ENCODE measurements around the gene LARGE1.
"Not testable (repeated sequence)": the region's sequence is repeated elsewhere in the genome, so short reads cannot be mapped to it uniquely, and the experiment has no call there.

Gene LARGE1

DNA sequence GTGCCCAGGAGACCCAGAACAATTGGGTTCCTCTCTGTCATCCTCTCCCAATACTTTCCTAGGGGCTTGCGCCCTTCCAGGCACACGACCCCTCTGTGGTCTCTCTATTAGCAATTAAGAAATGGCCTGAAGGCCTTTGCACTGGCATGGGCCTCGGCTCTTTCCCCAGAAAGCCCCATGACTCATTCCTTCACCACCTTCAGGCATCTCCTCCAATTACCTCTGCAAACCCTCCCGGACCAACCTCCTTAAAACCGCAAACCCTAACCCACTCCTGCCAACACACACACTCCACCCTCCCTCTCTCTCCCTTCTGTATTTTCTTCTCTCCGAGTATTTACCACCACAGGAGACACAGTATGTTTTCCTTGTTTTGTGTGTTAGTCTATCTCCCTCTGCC lies 36.7 kb downstream of the LARGE1 start:
- DNase-seq, result no peak

DNA sequence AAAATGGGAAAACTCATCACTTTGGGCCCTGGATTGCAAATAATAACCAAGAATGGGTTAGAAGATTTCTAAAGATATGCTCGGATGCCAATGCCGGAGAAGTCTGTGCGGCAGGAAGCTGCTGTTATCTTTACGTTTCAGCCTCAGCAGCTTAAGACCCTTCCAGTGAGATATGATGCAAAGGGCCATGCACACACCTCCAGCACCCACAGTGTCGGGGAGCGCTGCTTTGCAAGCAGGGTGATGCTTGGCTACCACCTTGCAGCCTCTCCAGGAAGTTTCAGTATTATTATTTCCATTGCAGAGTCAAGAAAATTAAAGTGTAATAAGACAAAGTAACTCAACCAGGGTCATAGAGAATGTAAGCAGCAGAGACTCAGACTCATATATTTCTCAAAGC lies 37.3 kb downstream of the LARGE1 start:
- no peak for DNase-seq

DNA sequence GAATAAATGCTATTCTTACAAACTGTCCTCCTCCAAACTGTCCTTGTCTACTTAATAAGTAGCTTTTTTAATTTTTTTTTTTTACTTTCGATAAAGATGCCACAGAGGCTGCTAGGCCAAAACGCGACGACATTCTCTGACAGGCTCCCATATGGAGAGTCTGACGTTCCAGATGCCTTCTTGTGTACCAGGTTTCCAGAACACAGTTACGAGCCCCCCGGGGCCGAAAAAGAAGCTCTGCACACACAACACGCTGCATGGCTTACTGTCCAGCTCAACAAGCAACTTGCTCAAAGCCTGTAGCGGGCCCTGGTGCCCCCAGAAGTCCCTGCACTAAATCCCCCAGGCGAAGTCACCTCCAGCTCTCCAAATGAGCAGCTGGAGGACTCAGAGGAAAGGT lies 39.3 kb downstream of the LARGE1 start:
- DNase-seq, result no peak

DNA sequence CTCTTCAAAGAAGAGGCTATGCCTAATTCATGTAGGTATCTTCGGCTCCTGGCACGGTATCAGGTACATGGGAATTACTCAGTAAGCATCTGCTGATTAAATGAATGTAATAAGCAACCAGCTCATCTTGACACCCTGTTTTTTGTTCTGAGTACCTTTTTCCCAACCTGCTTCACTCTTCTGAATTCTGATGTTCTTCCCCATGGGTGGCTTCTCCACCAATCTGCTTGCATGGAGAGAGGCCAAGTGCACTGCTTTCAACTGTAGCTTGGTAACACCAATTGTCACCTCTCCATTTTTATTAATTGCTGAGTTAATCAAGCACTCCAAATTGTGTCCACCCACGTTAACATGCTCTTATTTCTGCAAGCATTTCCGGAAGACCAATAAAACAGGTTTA lies 40.5 kb downstream of the LARGE1 start:
- no peak for DNase-seq

DNA sequence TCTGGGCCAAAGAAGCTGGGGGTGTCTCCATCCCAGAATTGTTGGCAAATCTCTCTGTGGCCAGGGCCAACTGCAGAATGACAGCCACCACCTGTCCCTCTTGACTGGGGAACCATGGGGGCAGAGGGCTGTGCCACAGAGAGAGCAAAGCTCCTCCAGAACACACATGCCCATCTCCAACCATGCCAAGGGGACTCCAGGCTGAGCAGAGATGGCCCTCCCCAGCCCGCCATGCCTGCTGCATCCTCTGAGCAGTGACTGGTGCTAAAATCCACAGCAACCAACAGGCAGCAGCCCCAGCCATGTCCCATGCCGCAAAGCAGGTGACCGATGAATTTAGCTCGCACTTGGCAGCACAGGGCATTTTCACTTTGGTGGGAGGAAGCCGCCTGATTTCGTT lies 45.0 kb downstream of the LARGE1 start:
- DNase-seq, result no peak

DNA sequence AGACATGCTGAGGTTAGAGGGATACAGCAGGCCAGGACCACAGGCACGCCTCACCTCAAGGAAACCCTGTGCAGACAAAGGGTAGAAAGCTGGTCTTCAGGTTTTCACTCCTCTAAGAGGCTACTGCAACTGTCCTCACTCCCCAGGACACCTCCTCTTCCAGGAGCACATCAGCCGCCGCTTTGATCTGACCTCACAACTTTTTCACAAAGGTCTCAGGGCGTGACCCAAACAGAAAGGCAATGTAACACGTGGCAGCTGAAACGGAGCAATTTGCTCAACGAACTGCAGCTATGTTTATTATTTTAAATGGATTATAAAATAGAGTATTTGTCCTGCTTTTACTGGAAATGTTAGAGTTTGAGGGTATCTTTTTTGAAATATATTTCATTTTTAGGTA lies 46.1 kb downstream of the LARGE1 start:
- no peak for DNase-seq

DNA sequence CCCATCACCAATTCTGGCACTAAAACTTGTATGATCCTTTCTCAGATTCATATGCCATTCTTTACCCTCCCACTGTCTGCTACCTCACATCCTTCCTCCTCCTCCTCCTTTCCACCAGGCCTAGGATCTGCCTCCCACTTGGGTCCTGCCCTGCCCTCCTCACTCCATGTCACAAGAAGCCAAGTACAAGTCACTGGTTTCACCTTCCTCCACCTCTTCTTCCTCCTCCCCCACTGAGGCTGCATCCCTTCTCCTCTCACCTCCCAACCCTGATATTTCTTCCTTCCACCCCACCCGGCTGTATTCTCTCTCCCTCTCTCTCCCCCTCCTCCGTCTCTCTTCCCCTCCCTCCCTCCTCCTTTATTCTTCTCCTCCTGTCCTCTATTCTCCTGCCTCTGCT lies 46.6 kb downstream of the LARGE1 start:
- no peak for DNase-seq

DNA sequence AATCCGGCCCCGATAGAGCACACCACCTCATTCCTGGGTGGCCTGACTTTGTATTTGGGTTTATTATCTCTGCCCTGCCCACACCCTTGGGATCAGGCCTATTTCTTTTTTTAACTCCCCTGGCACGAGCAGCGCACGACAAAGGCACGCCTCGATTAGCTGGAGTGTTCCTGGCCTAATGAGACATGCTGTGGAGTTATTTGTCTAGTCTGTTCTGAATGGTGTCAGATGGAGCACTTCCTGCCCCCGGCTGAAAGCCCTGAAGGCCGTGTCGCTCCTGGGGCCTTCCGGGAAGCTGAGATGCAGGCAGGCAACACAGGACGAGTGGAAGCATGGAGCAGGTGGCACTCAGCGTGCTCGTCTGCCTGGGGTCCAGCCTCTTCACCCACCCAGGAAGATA lies 47.1 kb downstream of the LARGE1 start:
- DNase-seq, result no peak

DNA sequence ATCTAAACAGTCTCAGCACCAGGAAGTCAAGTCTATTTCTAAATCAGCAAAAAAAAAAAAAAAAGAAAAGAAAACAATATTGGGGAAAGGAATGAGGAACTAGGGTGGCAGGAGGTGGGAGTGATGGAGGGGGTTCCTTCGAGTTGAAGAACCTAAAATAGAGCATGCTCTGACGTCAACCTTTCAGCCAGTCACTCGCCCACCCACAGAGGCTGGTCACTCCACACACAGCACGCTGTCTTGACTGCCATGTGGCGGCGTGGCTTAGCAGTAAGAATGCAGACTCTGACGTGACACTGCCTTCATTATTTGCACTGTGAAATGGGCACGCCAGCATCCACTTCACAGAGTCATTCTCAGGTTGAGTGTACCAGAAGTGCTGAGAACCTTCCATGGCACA lies 48.3 kb downstream of the LARGE1 start:
- no peak for DNase-seq

DNA sequence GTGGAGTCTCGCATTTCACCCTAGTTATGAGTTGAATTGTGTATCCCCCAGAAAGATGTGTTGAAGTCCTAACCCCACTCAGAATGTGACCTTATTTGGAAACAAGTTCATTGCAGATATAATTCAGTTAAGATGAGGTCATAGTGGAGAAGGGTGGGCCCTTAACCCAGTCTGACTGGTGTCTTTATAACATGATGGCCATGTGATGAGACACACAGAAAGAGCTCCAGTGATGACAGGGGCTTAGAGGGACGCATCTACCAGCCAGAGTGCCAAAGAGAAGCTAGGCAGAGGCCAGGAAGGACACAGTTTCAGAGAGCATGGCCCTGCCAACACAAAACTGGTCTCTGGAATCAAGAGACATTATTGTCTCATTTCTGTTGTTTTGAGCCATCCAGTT lies 50.3 kb downstream of the LARGE1 start:
- no peak for DNase-seq

DNA sequence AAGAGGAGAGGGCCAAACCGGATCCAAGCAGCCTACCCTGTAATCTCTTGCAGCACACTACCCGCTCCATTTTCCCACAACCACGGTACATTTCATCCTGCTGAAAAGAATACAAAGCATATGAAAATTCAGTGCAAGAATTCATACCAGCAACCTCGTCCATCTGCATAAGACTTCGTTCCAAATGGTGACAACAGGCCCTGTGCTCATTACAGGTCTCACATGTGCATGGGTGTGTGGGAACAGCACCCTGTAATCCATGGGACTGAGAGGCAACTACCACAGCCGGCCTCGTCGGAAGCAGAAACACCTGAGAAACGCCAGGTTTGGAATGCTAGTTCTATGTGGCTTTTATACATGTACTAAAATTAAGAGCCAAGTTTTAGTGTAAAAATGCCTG lies 52.3 kb downstream of the LARGE1 start:
- DNase-seq, result no peak

DNA sequence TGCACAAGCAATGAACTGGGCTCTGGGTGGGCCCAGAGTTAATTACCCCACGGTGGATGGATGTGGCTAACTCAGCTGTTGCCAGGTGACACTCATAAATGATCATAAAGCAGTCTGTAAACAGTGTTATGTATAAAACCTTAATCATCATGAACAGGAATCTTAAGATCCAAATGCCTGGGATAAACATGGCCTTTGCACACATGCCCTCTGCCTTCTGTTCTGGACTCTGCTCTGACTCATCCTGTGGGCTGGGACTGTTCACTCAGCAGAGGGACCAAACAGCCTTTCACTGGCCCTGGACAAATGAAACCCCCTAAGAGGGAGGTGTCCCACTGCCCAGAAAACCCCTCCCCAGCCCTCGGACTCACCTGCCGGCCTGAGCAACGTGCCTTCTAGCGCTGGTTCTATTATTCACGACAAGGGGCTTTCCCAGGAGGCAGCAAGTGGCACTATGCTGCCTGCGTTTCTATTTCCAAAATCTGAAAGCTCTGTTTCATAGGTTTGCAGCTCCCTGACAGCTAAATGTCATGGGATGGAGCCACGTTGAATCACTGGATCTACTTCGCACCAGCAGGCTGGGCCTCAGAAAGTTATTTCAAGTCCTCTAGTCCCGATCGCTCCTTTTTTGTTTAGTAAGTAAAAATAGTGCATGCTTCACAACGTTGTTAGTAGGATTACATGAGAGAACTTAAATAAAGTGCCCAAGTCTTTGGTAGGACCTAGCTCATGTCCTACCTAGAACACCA lies 53.0 kb downstream of the LARGE1 start:
- DNase-seq, result no peak

DNA sequence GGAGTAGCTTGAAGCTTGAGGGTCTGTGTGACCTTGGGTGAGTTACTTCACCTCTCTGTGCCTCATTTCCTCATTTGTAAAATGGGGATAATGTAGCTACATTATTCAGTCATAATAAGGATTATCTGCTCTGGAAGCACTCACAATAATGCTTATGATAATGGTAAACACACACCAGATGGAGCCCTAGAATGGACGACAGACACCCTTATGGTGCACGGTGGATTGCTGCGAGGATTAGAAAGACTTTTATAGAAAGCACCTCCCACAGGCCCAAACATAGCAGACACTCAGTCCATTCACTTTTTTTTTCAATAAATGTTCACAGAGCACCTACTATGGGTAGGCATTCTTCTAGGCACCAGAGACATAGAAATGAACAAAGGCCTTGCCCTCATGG lies 53.8 kb downstream of the LARGE1 start:
- DNase-seq, result no peak

DNA sequence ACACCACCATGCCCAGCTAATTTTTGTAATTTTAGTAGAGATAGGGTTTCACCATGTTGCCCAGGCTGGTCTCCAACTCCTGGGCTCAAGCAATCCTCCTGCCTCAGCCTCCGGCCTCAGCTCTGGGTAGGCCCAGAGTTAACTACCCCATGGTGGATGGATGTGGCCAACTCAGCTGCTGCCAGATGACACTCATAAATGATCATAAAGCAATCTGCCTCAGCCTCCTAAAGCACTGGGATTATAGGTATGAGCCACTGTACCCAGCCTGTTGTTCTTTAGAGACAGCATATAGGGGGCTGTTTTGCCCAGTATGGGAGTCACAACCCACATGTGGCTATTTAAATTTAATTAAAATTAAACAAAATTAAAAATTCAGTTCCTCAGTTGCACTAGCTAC lies 54.3 kb downstream of the LARGE1 start:
- DNase-seq, result no peak

DNA sequence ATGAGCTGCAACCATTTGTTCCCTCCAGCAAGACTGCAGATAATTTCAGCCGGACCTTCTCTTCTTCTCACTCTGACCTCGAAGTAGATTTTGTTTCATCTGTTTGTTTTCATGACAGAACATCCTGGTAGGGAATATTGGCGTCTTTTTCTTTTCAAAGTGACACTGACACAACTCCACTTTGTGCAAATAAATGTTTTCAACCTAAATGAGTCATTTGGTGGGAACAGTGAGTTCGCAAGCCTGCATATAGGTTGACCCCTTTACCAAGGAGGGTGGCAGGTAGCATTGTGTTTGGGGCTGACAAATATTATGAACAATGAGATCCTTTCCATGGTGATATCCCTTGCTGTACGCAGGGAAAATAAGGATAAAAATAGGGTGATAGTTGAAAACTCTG lies 55.0 kb downstream of the LARGE1 start:
- DNase-seq, result no peak

DNA sequence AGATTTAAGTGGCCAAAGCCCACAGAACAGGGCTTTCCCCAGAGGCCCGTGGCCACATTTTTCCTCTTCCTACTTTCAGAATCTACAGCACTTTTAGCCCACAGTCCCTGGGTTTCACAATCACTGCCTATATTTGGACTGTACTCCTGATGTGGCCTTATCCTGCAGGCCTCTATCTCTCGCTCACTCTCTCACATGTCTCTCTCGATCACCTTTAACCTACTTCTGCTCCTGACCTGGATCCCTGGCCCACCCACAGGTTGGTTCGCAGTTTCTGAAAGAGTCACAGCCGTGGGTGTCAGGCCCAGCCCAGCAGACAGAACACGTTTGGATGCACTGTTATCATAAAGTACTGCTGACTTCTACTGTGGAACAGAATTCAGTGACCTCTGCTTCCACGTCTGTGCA lies 55.5 kb downstream of the LARGE1 start:
- DNase-seq, result no peak

DNA sequence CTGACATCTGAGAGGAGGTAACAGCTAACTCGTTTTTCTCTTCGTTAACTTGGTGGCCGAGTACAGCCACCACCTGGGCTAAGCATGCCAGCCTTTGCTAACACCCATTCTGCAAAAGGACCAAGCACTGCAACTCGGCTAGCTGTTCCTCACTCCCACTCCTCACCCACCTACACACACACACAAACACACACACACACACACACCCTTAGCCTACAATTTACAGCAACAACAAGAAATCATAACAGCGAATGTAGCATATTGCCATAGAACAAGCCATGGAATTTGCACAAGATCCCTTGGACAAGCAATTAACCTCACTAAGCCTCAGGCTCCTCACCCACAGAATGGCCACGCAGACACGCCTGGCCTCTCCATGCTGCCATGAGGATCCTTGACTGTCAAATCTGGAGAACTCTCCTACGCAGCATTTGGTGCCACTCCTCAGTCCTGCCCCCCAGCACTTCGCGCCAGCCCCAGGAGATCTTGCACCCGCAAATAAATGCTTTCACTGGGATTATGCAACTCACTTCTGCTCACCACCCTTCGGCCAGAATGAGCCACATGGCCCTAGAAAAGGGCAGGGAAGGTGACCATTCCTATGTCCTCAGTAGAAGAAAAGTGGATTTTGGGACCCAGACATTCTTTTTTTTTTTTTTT lies 58.9 kb downstream of the LARGE1 start:
- no peak for DNase-seq

DNA sequence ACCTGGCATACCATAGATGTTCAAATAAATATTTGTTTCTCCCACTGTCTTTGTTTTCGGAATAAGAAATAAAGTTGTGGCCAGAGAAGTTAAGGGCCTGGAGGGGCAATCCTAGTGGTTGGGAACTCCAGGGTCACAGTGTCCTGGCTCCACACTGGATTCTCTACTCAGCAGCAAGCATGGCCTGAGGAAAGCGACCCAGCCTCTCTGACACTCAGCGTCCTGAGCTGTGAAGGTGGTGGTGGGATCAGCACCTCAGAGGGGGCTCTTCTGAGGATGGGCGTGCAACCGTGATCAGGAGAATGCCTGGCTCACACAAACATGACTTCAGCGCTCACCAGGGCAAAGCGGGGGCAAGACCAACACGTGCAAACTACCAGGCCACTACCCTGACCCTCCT lies 59.9 kb downstream of the LARGE1 start:
- no peak for DNase-seq

DNA sequence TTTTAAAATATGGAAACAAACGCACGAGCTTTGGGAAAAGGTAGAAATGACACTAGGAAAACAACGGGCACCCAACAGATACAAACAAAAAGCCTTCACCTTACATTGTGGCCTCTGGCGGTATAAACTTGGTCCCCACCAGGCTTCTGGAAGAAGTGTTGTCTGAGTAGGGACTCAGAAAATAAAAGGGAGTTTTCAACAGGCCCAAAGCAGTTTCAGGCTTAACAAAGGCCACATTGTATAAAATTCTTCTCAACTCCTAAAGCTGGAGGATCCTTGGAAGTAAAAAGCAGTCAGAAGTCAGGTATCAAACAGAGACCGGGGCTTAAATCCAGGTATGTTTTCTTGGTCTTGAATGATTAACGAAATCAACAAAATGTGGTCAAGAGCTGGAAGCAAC lies 61.0 kb downstream of the LARGE1 start:
- DNase-seq, result no peak

DNA sequence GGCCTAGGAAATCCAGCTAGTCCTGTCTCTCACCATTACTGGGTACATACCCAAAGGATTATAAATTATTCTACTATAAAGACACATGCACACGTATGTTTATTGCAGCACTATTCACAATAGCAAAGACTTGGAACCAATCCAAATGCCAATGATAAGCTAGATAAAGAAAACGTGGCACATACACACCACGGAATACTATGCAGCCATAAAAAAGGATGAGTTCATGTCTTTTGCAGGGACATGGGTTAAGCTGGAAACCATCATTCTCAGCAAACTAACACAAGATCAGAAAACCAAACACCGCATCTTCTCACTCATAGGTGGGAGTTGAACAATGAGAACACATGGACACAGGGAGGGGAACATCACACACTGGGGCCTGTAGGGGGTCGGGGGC lies 61.6 kb downstream of the LARGE1 start:
- not testable (repeated sequence) for DNase-seq

DNA sequence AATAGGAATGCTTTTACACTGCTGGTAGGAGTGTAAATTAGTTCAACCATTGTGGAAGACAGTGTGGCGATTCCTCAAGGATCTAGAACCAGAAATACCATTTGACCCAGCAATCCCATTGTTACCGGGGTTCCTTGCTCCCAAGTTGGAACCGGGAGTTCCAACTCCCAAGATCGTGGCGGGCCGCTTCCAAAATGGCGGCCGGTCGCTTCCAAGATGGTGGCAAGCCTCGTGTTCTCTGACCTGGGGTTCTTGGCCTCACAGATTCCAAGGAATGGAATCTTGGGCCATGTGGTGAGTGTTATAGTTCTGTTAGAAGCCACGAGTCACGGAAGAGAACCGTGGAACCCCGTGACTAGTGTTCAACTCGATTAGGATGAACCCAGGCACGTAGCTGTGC lies 62.5 kb downstream of the LARGE1 start:
- not testable (repeated sequence) for DNase-seq

DNA sequence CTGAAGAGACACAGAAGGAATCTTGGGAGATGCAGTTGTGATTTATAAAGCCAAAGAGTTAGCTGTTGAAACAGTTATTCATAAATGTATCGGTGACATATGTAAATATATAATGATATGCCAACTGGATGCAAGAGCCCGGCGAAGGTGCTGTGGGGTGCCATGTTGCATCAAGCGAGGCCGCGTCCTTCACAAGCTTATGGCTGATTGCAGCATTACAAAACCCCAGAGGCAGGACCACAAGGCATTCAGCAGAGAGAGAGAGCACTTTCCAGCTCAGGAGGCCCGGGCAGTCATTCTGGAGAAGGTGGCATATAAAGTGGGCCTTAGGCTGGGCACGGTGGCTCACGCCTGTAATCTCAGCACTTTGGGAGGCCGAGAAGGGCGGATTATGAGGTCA lies 65.6 kb downstream of the LARGE1 start:
- DNase-seq, result no peak

DNA sequence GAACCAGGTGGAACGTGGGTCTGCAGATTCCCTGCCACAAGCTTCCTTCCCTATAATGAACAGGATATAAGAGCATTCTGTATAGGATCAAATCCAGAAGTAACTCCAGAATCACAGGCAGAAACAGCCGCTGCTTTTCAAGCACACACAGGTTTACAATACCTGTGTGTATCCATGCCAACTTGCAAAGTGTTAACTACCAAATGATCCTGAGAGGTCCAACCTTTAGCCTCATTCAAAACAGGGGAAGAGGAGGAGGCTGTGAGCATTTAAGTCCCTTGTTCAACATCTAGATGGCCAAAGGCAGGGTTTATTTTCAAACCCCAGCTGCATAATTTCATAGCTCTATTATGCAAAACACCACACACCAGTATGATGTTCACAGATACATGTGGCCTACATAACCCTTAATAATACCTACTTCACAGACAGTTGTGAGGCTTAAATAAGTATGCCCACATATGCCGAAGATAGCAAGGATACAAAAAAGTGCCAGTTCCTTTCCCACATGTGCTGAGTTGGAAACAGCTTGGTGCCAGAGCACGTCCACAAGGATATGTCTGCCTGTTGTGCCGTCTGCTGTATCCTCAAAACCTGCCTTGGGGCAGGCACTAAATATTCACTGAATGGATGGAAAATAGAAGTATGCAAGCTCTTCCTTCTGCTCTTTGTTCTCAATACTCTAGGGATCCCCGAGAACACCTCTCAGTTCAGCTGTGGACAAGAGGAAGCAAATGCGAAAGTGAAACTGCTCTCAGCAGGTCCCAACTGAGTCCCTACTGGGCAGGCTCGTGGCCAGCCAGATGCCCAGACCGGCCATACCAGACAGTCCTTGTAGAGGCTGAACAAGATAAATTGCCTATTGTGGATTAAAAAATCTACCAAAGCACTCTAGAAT lies 66.8 kb downstream of the LARGE1 start:
- DNase-seq, result peak; percentile 2

DNA sequence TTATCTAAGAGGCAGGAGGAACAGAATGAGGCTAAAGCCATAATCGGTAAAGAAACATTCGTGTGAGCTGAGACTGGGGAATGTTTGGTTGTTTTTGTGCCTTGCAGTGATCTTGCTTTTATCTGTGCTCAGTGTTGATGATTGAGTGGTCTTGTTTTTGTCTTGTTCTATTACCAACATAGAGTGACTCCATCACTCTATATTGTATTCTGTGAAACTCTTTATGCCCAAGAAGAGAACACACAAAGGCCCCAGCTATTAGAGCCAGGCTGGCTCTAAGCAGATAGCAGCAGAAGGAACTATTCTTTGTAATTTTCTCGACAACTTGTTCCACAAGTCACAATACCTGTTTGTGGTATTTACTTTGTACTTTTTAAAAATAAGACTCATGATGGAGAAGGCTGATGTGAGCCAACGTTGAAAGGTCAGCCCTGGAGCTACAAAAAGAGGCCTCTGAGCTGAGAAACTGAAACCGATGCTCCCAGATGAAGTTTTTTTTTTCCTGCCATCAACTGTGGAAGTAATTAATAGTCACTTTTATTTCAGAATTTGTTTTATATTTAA lies 68.4 kb downstream of the LARGE1 start:
- DNase-seq, result no peak

Data from hematopoietic multipotent progenitor cell treated with erythropoietin and hydrocortisone succinate and interleukin-3 and kit ligand, for 8 days (in vitro differentiated cells).